GM12864 (cell line): ENCODE data around the gene ZKSCAN3.

Experiments
- DNase-seq: peaks from one replicate; pipeline ENCODE4 v3.0.0-alpha.2; 2011; ENCODE audit warnings: low read depth
- H3K4me3 ChIP-seq: 2 replicates; pipeline ENCODE4 v1.5.1; 2011; ENCODE audit warnings: mild to moderate bottlenecking, low read depth, low read length, control low read depth
- TF ChIP-seq, protein P1 (sequence below): IDR thresholded peaks from 2 replicates; pipeline ENCODE4 v1.5.1; 2011; ENCODE audit warnings: low read depth, mild to moderate bottlenecking, moderate library complexity, low read length, control low read depth, inconsistent platforms; ENCODE audit errors: missing control alignments

The ZKSCAN3 gene

DNA sequence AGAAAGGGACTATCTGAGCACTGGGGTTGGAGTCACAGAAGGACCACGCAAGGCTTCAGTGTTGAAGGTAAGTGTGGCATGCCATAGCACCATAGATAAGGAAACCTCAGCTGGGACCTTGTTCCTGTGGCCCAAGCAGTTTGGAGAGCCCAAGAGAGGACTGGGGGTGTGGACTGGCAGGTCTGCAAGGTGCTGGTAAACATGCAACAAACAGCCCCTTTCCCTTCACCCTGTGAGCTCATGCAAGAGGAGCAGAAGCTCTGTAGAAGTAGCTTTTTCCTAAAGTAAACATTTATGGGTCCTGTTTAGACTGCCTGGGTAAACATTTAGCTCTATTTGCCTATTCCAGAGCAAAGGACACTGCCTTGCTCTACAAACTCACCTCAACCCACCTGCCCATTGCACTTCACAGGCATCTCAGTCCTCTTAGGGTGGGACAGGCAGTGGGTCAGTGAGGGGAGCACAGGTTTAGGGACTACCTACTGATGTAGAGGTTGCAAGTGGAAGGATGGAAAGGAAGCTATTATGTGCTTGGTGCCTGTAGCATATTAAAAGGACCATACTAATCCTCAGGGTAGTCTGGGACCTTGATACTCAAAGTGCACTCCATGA, 25.8 kb upstream of the ZKSCAN3 start:
- TF ChIP-seq, protein P1, sequence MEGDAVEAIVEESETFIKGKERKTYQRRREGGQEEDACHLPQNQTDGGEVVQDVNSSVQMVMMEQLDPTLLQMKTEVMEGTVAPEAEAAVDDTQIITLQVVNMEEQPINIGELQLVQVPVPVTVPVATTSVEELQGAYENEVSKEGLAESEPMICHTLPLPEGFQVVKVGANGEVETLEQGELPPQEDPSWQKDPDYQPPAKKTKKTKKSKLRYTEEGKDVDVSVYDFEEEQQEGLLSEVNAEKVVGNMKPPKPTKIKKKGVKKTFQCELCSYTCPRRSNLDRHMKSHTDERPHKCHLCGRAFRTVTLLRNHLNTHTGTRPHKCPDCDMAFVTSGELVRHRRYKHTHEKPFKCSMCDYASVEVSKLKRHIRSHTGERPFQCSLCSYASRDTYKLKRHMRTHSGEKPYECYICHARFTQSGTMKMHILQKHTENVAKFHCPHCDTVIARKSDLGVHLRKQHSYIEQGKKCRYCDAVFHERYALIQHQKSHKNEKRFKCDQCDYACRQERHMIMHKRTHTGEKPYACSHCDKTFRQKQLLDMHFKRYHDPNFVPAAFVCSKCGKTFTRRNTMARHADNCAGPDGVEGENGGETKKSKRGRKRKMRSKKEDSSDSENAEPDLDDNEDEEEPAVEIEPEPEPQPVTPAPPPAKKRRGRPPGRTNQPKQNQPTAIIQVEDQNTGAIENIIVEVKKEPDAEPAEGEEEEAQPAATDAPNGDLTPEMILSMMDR: no peak
- no peak for DNase-seq

DNA sequence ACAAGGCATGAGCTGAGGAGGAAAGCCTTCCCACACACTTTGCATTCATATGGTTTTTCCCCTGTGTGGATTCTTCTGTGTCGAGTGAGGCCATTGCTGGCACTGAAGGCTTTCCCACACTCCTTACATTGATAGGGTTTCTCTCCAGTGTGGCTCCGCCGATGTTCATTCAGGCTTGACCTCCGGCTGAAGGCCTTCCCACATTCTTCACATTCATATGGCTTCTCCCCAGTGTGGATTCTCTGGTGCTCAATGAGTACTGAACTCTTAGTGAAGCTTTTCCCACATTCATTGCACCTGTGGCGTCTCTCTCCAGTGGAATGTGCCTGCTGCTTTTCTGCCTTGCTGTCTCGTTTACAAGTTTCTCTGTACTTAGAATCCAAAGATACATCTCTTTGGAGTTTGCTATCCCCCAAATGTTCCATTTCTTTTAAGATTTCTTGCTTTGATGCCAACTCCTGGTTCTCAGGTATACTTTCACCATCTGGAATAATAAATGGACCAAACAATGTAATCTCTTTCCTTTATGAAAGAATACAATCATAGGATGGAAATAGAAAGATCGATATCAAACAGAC, 23.3 kb upstream of the ZKSCAN3 start:
- TF ChIP-seq, protein P1: no peak
- no peak for DNase-seq
- H3K4me3 ChIP-seq: no peak overlapping the region

More for the DNA sequence above, 25.8 kb upstream of the ZKSCAN3 start:
- no peak overlapping the region for H3K4me3 ChIP-seq

DNA sequence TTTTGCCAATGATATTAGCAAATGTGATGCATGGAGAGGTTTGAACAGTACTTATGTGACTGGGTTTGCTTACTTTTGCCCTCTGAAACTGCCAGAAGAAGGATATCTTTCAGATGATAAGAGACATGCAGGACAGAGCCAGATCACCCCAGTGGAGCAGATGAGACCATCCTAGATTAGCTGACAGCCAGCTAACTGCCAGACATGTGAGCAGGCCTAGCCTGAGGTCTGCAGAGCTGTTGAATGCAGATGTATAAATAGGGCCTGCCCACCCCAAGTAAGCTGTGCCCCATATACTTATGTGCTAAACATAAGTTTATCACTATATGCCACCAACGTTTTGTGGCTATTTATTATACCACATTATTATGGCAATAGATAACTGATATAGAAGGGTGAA, 19.7 kb upstream of the ZKSCAN3 start:
- H3K4me3 ChIP-seq: no peak overlapping the region
- TF ChIP-seq, protein P1: no peak
- no peak for DNase-seq

DNA sequence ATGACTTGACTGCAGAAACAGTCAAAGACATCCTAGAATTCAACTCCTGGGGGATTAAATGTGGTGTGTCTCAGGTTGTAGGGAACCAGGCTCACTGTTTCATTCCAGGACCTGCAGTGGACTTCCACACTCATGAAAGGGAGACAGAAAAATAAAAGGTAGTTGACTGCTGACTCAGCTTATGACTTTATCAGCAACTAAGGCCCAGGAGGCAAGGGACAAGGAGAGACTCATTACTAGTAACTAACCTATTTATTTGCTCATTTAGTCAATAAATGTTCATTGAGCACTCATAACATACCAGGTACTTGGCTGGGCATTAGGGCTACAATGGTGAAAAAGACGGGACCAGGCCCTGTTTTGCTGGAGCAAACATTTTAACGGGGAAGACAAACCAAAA, 16.7 kb upstream of the ZKSCAN3 start:
- TF ChIP-seq, protein P1: no peak
- DNase-seq: no peak
- H3K4me3 ChIP-seq: no peak overlapping the region

DNA sequence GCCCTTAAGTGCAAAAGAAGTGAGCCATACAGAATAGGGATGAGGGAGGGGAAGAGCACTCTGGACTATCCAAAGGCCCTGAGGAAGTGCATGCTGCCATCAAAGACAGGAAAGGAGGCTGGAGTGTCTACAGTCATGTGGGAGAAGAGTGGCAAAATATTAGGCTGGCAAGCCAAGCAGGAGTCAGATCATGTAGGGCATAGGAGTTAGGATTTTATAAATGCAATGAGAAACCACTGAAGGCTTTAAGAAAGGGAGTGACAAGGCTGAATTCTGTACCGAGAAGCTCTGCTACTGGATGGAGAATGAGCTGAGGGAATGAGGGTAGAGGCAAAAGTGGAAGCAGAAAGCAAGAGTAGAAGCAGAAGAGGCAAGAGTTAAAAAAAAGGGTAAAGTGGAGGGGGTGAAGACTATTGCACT, 16.1 kb upstream of the ZKSCAN3 start:
- no peak for DNase-seq
- H3K4me3 ChIP-seq: no peak overlapping the region
- TF ChIP-seq, protein P1: no peak

DNA sequence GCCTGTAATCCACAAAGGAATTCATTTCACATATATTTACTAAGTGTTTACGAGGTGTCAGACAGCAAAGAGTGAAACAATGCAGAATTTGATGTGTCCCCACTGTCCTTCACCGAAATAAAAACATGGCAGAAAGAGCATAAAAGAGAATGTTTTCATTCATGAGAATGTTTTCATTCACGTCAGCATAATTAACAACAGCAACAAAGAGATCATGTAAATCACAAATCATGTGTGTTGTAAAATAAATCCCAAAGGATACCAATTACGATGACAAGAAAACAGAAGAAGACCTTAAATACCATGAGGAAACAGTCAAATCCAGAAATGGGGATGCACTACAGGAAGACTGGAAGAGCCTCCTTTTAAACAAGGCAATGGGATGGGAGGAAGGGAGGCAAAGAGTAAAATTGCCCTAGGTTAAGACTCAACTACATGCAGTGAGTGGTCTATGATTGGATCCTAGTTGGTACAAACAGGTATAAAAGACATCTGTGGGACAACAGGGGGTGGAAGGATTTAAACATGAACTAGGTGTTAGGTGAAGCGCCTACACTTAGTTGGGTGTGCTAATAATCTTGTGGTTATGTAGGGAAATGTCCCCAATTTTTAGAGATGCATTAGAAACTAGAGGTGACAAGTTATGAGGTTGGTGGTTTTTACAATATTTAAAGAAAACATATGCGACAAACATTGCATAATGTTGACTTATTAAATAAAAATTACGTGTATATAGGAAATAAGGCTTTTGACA, 15.3 kb upstream of the ZKSCAN3 start:
- no peak for DNase-seq
- H3K4me3 ChIP-seq: no peak overlapping the region
- TF ChIP-seq, protein P1: no peak
